B cell (primary cell): Measurements from ENCODE around the gene CST5.

ENCODE experiments used
- CTCF ChIP-seq: fragments of 200-600 bp; IDR thresholded peaks from one replicate; pipeline ENCODE4 v1.8.0; 2022; ENCODE audit warnings: antibody characterized with exemption, mild to moderate bottlenecking
- EZH2 ChIP-seq: IDR thresholded peaks from 2 replicates; pipeline ENCODE4 v1.6.1; 2012; ENCODE audit warnings: borderline replicate concordance, low read depth, mild to moderate bottlenecking, moderate library complexity, low read length; ENCODE audit not compliant: insufficient read depth, poor library complexity, severe bottlenecking

GRCh38 chr20:23909390-23909789, 29.8 kb upstream of the CST5 start:
- TF ChIP-seq CTCF, result no peak
- TF ChIP-seq EZH2, result no peak
